GM23338 (cell line): ENCODE results near the gene SUN5. TPM values are rescaled to one million over a fixed set of nuclear protein-coding genes. Genes with fewer than 3 reads are reported as not detected.

ENCODE experiments used
- CREB1 ChIP-seq: fragments of 250-450 bp; sonication (Bioruptor Pico); IDR thresholded peaks from 2 replicates; pipeline ENCODE4 v1.5.0; 2020; ENCODE audit warnings: low read depth, mild to moderate bottlenecking, moderate library complexity
- CTCF ChIP-seq, 2 experiments: fragments of 200-600 bp in 1 of 2; sonication (generic) in 1 of 2; conservative IDR thresholded peaks; 2 replicates each; pipeline versions ENCODE4 v1.5.1 to v1.6.1; 2016 to 2017; ENCODE audit warnings: antibody characterized with exemption in 2 of 2, low read depth in 2 of 2, mild to moderate bottlenecking in 2 of 2, moderate library complexity in 1 of 2
- EZH2 ChIP-seq: fragments of 200-600 bp; sonication (generic); IDR thresholded peaks from one replicate; pipeline ENCODE4 v1.8.0; 2017; ENCODE audit warnings: antibody characterized with exemption, mild to moderate bottlenecking, low read depth; ENCODE audit not compliant: unreplicated experiment
- JUNB ChIP-seq: IDR thresholded peaks from one replicate; pipeline ENCODE4 v1.6.1; 2016; ENCODE audit warnings: antibody characterized with exemption; ENCODE audit not compliant: unreplicated experiment
- ZNF114 ChIP-seq: fragments of 250-450 bp; sonication (Bioruptor Pico); IDR thresholded peaks from 2 replicates; pipeline ENCODE4 v1.5.0; 2020; ENCODE audit warnings: mild to moderate bottlenecking, moderate library complexity
- ZNF331 ChIP-seq: fragments of 250-450 bp; sonication (Bioruptor Pico); IDR thresholded peaks from 2 replicates; pipeline ENCODE4 v1.5.0; 2020; ENCODE audit warnings: low read depth, mild to moderate bottlenecking, moderate library complexity
- polyA plus RNA-seq: library from polyadenylated mRNA; unstranded; fragments of >200 nt; fragmentation: Nextera tagmentation; extraction: Ambion mirVana; gene quantifications from 2 replicates; pipeline ENCODE4 v1.2.1, GENCODE V29; 2016
- total RNA-seq: library from RNA; depleted of rRNA; stranded (reverse); fragments of >200 nt; shearing (Covaris generic); gene quantifications from 2 replicates; pipeline ENCODE4 v1.2.3, GENCODE V29; 2014
- TF ChIP-seq, protein P1 (sequence below): IDR thresholded peaks from 2 replicates; pipeline ENCODE4 v1.6.1; 2016; ENCODE audit warnings: antibody characterized with exemption
- TF ChIP-seq, protein P2 (sequence below): fragments of 250-450 bp; sonication (Bioruptor Pico); IDR thresholded peaks from 2 replicates; pipeline ENCODE4 v1.5.0; 2020; ENCODE audit warnings: mild to moderate bottlenecking, moderate library complexity

SUN5 gene
- total and polyA plus RNA-seq, 2 experiments from 2014 or later = not detected

DNA sequence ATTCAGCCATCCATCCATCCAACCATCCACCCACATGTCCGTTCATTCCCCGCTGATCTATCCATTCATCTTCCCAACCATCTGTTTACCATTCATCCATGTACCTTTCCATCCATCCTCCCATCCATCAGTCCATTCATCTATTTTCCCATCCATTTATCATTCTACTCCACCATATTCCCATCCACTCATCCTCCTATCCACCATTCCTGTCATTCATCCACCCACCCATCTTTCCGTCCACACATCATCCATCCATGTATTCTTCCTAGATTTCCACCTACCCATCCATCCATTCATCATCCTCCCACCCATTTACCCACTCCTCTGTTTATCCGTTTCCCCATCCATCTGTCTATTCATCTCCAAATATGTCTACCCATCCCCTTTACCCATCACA is 34.0 kb upstream of the SUN5 start (continued):
- TF ChIP-seq CTCF (conservative IDR thresholded peaks at IDR 0.05; ENCODE audit: low read depth in 2 of 2) (no peak), EZH2 (no peak), CREB1 (CRISPR knock-in tag) (no peak), ZNF114 (no peak), ZNF331 (CRISPR knock-in tag) (no peak), JUNB (no peak)
- TF ChIP-seq, protein P1, sequence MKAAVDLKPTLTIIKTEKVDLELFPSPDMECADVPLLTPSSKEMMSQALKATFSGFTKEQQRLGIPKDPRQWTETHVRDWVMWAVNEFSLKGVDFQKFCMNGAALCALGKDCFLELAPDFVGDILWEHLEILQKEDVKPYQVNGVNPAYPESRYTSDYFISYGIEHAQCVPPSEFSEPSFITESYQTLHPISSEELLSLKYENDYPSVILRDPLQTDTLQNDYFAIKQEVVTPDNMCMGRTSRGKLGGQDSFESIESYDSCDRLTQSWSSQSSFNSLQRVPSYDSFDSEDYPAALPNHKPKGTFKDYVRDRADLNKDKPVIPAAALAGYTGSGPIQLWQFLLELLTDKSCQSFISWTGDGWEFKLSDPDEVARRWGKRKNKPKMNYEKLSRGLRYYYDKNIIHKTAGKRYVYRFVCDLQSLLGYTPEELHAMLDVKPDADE = no peak
- TF ChIP-seq, protein P2, sequence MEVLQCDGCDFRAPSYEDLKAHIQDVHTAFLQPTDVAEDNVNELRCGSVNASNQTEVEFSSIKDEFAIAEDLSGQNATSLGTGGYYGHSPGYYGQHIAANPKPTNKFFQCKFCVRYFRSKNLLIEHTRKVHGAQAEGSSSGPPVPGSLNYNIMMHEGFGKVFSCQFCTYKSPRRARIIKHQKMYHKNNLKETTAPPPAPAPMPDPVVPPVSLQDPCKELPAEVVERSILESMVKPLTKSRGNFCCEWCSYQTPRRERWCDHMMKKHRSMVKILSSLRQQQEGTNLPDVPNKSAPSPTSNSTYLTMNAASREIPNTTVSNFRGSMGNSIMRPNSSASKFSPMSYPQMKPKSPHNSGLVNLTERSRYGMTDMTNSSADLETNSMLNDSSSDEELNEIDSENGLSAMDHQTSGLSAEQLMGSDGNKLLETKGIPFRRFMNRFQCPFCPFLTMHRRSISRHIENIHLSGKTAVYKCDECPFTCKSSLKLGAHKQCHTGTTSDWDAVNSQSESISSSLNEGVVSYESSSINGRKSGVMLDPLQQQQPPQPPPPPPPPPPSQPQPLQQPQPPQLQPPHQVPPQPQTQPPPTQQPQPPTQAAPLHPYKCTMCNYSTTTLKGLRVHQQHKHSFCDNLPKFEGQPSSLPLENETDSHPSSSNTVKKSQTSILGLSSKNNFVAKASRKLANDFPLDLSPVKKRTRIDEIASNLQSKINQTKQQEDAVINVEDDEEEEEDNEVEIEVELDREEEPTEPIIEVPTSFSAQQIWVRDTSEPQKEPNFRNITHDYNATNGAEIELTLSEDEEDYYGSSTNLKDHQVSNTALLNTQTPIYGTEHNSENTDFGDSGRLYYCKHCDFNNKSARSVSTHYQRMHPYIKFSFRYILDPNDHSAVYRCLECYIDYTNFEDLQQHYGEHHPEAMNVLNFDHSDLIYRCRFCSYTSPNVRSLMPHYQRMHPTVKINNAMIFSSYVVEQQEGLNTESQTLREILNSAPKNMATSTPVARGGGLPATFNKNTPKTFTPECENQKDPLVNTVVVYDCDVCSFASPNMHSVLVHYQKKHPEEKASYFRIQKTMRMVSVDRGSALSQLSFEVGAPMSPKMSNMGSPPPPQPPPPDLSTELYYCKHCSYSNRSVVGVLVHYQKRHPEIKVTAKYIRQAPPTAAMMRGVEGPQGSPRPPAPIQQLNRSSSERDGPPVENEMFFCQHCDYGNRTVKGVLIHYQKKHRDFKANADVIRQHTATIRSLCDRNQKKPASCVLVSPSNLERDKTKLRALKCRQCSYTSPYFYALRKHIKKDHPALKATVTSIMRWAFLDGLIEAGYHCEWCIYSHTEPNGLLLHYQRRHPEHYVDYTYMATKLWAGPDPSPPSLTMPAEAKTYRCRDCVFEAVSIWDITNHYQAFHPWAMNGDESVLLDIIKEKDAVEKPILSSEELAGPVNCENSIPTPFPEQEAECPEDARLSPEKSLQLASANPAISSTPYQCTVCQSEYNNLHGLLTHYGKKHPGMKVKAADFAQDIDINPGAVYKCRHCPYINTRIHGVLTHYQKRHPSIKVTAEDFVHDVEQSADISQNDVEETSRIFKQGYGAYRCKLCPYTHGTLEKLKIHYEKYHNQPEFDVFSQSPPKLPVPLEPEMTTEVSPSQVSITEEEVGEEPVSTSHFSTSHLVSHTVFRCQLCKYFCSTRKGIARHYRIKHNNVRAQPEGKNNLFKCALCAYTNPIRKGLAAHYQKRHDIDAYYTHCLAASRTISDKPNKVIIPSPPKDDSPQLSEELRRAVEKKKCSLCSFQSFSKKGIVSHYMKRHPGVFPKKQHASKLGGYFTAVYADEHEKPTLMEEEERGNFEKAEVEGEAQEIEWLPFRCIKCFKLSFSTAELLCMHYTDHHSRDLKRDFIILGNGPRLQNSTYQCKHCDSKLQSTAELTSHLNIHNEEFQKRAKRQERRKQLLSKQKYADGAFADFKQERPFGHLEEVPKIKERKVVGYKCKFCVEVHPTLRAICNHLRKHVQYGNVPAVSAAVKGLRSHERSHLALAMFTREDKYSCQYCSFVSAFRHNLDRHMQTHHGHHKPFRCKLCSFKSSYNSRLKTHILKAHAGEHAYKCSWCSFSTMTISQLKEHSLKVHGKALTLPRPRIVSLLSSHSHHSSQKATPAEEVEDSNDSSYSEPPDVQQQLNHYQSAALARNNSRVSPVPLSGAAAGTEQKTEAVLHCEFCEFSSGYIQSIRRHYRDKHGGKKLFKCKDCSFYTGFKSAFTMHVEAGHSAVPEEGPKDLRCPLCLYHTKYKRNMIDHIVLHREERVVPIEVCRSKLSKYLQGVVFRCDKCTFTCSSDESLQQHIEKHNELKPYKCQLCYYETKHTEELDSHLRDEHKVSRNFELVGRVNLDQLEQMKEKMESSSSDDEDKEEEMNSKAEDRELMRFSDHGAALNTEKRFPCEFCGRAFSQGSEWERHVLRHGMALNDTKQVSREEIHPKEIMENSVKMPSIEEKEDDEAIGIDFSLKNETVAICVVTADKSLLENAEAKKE (CRISPR knock-in tag) = no peak
